Measurements from ENCODE around the gene CRYGD.

The CRYGD gene

DNA sequence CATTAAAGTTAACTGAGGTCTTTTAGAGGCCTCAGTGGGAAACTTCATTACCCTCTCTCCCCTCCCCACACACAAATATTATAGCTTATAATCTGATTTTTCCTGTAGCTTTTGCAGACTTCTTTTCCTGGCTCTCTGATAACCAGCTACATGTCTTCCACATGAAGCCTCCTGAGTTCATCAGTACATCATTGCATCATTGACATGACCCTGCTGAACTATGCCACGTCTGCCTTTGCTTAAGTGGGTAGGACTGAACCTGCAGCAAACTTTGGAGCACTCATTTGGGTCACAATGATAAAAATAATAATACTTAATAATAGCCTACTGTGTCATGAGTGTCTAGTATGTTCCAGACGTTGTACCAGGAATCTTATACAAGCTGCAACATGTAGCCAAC is 32.1 kb upstream of the CRYGD start:
- no peaks in the 10 kb centered on the region for H3K36me3 ChIP-seq (replicated peaks; ENCODE audit: low read depth, low read length)
- no peak overlapping the region for H3K4me3 ChIP-seq (ENCODE audit: low read length)
- no peak overlapping the region for H3K9ac ChIP-seq (ENCODE audit: low read length)
- H2AFZ ChIP-seq (ENCODE audit: low read depth, low read length), result no peak overlapping the region
- H3K79me2 ChIP-seq (ENCODE audit: low read length), result no peaks in the 10 kb centered on the region
- H3K4me2 ChIP-seq (ENCODE audit: low read length), result no peak overlapping the region
- H3K9me3 ChIP-seq (ENCODE audit: insufficient read depth, low read length), result peaks cover 2% of the 10 kb centered on the region; the same call in 1 of the 2 replicates
- H3K27me3 ChIP-seq (ENCODE audit: low read depth, low read length), result no peaks in the 10 kb centered on the region
- H3K4me1 ChIP-seq (ENCODE audit: low read length), result no peaks in the 10 kb centered on the region
- TF ChIP-seq EZH2phosphoT487 (IDR thresholded peaks at IDR 0.05; ENCODE audit: low read depth) (no peak), CTCF (IDR thresholded peaks at IDR 0.05; ENCODE audit: low read depth, low read length) (no peak)
- H4K20me1 ChIP-seq (ENCODE audit: insufficient read depth, low read length), result no peaks in the 10 kb centered on the region
- H3K27ac ChIP-seq (ENCODE audit: low read length), result no peak overlapping the region

DNA sequence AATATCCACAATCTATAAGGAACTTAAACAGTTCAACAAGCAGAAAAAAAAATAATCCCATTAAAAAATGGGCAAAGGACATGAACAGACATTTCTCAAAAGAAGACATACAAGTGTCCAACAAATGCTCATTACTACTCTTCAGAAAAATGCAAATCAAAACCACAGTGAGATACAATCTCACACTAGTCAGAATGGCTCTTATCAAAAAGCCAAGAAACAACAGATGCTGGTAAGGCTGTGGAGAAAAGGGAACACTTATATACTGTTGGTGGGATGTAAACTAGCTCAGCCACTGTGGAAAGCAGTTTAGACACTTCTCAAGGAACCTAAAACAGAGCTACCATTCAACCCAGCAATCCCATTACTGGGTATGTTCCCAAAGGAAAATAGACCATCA is 28.8 kb upstream of the CRYGD start:
- H3K27me3 ChIP-seq (ENCODE audit: low read depth, low read length), result no peaks in the 10 kb centered on the region
- H3K36me3 ChIP-seq (replicated peaks; ENCODE audit: low read depth, low read length), result no peaks in the 10 kb centered on the region
- H3K9me3 ChIP-seq (ENCODE audit: insufficient read depth, low read length), result peaks cover 3% of the 10 kb centered on the region; the same call in 1 of the 2 replicates
- no peak overlapping the region for H3K27ac ChIP-seq (ENCODE audit: low read length)
- no peak overlapping the region for H3K4me2 ChIP-seq (ENCODE audit: low read length)
- H2AFZ ChIP-seq (ENCODE audit: low read depth, low read length), result no peak overlapping the region
- H3K4me3 ChIP-seq (ENCODE audit: low read length), result no peak overlapping the region
- H3K9ac ChIP-seq (ENCODE audit: low read length), result no peak overlapping the region
- no peaks in the 10 kb centered on the region for H3K79me2 ChIP-seq (ENCODE audit: low read length)
- H3K4me1 ChIP-seq (ENCODE audit: low read length), result no peaks in the 10 kb centered on the region
- no peaks in the 10 kb centered on the region for H4K20me1 ChIP-seq (ENCODE audit: insufficient read depth, low read length)
- TF ChIP-seq CTCF (IDR thresholded peaks at IDR 0.05; ENCODE audit: low read depth, low read length), result no peak
- no peak for TF ChIP-seq EZH2phosphoT487 (IDR thresholded peaks at IDR 0.05; ENCODE audit: low read depth)

GRCh38 chr2:208150956-208151355 is 26.6 kb upstream of the CRYGD start:
- Histone ChIP-seq H2AFZ (ENCODE audit: low read depth, low read length) (no peak overlapping the region), H4K20me1 (ENCODE audit: insufficient read depth, low read length) (no peaks in the 10 kb centered on the region), H3K4me2 (ENCODE audit: low read length) (no peak overlapping the region), H3K4me1 (ENCODE audit: low read length) (no peaks in the 10 kb centered on the region), H3K4me3 (ENCODE audit: low read length) (no peak overlapping the region), H3K36me3 (replicated peaks; ENCODE audit: low read depth, low read length) (no peaks in the 10 kb centered on the region), H3K27ac (ENCODE audit: low read length) (no peak overlapping the region), H3K27me3 (ENCODE audit: low read depth, low read length) (no peaks in the 10 kb centered on the region), H3K9me3 (ENCODE audit: insufficient read depth, low read length) (peaks cover 3% of the 10 kb centered on the region; the same call in 1 of the 2 replicates), H3K9ac (ENCODE audit: low read length) (no peak overlapping the region), H3K79me2 (ENCODE audit: low read length) (no peaks in the 10 kb centered on the region)
- TF ChIP-seq EZH2phosphoT487 (IDR thresholded peaks at IDR 0.05; ENCODE audit: low read depth) (no peak), CTCF (IDR thresholded peaks at IDR 0.05; ENCODE audit: low read depth, low read length) (no peak)

DNA sequence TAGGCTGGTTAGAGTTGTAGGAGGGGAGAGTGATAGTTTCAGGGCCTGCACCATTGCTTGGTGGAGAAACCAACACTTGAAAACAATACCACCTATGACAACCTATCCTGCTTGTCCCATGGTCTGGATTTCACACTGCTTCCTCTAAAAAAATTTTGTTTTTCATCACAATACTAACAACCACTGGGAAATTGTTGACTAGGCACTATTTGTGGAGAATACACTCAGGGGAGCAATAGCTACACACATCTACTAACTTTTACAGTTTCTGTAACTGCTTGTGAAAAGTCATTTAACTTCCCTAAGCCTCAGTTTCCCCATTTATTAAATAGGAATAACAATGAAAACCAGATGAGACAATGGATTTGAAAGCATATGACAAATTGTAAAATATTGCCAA is 25.8 kb upstream of the CRYGD start:
- no peak overlapping the region for H3K4me2 ChIP-seq (ENCODE audit: low read length)
- H3K27ac ChIP-seq (ENCODE audit: low read length), result no peak overlapping the region
- no peak for TF ChIP-seq CTCF (IDR thresholded peaks at IDR 0.05; ENCODE audit: low read depth, low read length)
- no peak for TF ChIP-seq EZH2phosphoT487 (IDR thresholded peaks at IDR 0.05; ENCODE audit: low read depth)
- H3K27me3 ChIP-seq (ENCODE audit: low read depth, low read length), result no peaks in the 10 kb centered on the region
- no peaks in the 10 kb centered on the region for H3K79me2 ChIP-seq (ENCODE audit: low read length)
- H2AFZ ChIP-seq (ENCODE audit: low read depth, low read length), result no peak overlapping the region
- no peak overlapping the region for H3K4me3 ChIP-seq (ENCODE audit: low read length)
- peaks cover 3% of the 10 kb centered on the region; the same call in 1 of the 2 replicates for H3K9me3 ChIP-seq (ENCODE audit: insufficient read depth, low read length)
- H3K4me1 ChIP-seq (ENCODE audit: low read length), result no peaks in the 10 kb centered on the region
- H3K36me3 ChIP-seq (replicated peaks; ENCODE audit: low read depth, low read length), result no peaks in the 10 kb centered on the region
- H4K20me1 ChIP-seq (ENCODE audit: insufficient read depth, low read length), result no peaks in the 10 kb centered on the region
- no peak overlapping the region for H3K9ac ChIP-seq (ENCODE audit: low read length)
